HFF-Myc (cell line): ENCODE measurements around the gene CCSER1.

Source experiments
- DNase-seq: peaks from one replicate; pipeline ENCODE4 v3.0.0-alpha.2; 2011; ENCODE audit warnings: low read depth; ENCODE audit errors: extremely low read depth
- H3K4me3 ChIP-seq: replicated peaks from 2 replicates; pipeline ENCODE4 v1.5.1; 2011; ENCODE audit warnings: low read depth, mild to moderate bottlenecking, control low read depth, low read length
- CTCF ChIP-seq: IDR thresholded peaks from 2 replicates; pipeline ENCODE4 v1.5.1; 2012; ENCODE audit warnings: mild to moderate bottlenecking, low read depth, low read length, control low read depth; ENCODE audit errors: missing control alignments

CCSER1 gene

GRCh38 chr4:90186229-90186628 lies 59.0 kb downstream of the CCSER1 start:
- DNase-seq: no peak
- H3K4me3 ChIP-seq: no peak overlapping the region
- TF ChIP-seq CTCF: no peak

DNA sequence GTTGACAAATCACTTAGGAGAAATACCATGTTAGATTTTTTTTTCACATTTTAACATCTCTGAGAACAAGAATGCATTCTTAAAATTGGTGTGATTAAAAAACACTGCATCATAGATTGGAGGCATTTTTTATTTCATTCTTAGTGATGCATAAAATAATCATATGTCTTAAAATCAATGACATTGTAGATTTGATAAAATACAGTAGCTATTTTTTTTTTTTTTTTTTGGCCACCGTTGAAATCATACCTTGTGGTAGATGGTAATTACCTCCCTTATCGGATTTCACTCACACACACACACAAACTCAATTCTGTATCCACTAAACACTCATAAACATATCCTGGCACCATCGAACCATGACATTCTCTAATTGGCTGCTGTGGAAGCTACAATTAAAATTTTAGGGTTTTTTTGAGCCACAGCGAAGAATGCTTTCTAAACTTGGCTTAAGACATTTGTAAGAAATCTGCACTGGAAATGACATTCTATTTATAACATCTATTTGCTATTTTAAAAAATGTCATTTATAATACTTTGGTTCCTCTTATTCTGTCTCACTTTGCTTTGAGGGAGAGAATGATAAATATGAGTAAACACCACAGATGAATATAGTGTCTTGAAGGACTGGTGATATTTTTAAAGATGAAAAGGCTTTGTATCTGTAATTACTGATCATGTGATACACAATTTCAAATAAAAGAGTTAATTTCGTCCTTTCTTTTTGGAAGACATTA lies 60.1 kb downstream of the CCSER1 start:
- H3K4me3 ChIP-seq: no peak overlapping the region
- no peak for TF ChIP-seq CTCF
- no peak for DNase-seq

- no peak overlapping the region for H3K4me3 ChIP-seq
- no peak for TF ChIP-seq CTCF
Observed at GRCh38 chr4:90189178-90189577, 62.0 kb downstream of the CCSER1 start.

DNA sequence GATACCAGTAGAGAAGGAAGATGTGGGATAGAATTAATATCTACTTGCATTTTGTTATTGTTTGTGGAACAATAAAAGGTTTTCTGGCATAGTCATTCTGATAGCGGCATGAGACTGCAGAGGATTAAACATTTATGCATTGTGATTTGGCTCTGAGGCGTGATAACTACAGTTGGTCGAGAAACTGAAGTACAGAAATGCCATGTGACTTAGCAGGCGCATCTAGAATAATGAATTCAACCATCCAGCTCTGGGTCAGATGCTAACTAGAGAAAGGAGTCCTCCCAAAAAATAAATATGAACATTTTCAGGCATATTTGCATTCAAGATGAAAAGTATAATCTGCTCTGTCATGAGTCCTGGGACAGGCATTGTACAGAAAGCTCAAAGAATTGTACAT lies 62.8 kb downstream of the CCSER1 start:
- TF ChIP-seq CTCF: no peak
- no peak for DNase-seq
- no peak overlapping the region for H3K4me3 ChIP-seq

More at GRCh38 chr4:90189178-90189577, 62.0 kb downstream of the CCSER1 start:
- DNase-seq: no peak

- DNase-seq: no peak
- TF ChIP-seq CTCF: no peak
- H3K4me3 ChIP-seq: no peak overlapping the region
Observed at GRCh38 chr4:90190525-90190924, 63.3 kb downstream of the CCSER1 start.

- DNase-seq: no peak
- no peak for TF ChIP-seq CTCF
- no peak overlapping the region for H3K4me3 ChIP-seq
Observed at GRCh38 chr4:90198086-90198847, 71.1 kb downstream of the CCSER1 start.
